ENCODE measurements around the gene FAM83F. TPM values are rescaled to one million over a fixed set of nuclear protein-coding genes. Genes with fewer than 3 reads are reported as not detected.

The FAM83F gene
- polyA plus RNA-seq, 1 donor (not counting 4 experiments of a cell fraction or from before 2014, with no cell fraction given): 22.8 TPM

- TF ChIP-seq CTCF (optimal IDR thresholded peaks at IDR 0.05 in 1 of 3, IDR thresholded peaks at IDR 0.05 in 1 of 3, conservative IDR thresholded peaks at IDR 0.05 in 1 of 3; ENCODE audit: extremely low read depth in 1 of 3, insufficient read depth in 2 of 3, low read length in 3 of 3) (no peak), EZH2 (IDR thresholded peaks at IDR 0.05; ENCODE audit: low read length) (no peak)
- Histone ChIP-seq H4K20me1 (ENCODE audit: control insufficient read depth, extremely low read depth, insufficient read depth, low read length) (no peaks in the 10 kb centered on the region), H3K9ac (ENCODE audit: control insufficient read depth, extremely low read depth, insufficient read depth, low read length) (no peak overlapping the region), H3K27ac (ENCODE audit: control insufficient read depth, insufficient read depth, low read length) (no peak overlapping the region), H2AFZ (ENCODE audit: control insufficient read depth, low read length) (no peak overlapping the region), H3K9me3 (ENCODE audit: control insufficient read depth, low read depth, low read length) (no peaks in the 10 kb centered on the region), H3K27me3 (ENCODE audit: control insufficient read depth, extremely low read depth, insufficient read depth, low read length) (no peaks in the 10 kb centered on the region), H3K4me2 (ENCODE audit: control insufficient read depth, extremely low read depth, insufficient read depth, low read depth, low read length) (no peak overlapping the region), H3K4me1 (ENCODE audit: control insufficient read depth, extremely low read depth, insufficient read depth, low read length) (no peaks in the 10 kb centered on the region), H3K79me2 (ENCODE audit: control insufficient read depth, insufficient read depth, low read length) (peaks cover 9% of the 10 kb centered on the region), H3K4me3 (ENCODE audit: control insufficient read depth in 2 of 3, extremely low read depth in 1 of 3, insufficient read depth in 2 of 3, low read depth in 1 of 3, low read length in 3 of 3) (no peak overlapping the region), H3K36me3 (ENCODE audit: control insufficient read depth in 2 of 2, extremely low read depth in 1 of 2, insufficient read depth in 2 of 2, low read length in 2 of 2) (peaks cover 20 to 39% of the 10 kb centered on the region in 2 experiments), H3K9me1 (ENCODE audit: control insufficient read depth, extremely low read depth, insufficient read depth, low read length) (no peaks in the 10 kb centered on the region)
- DNase-seq (ENCODE audit: low read depth, low spot score) (no peak), FAIRE-seq (no peak)
- dilution Hi-C loops (cut with MboI; ENCODE audit: extremely low pct_ligation_motif_present, low sequenced_read_pairs): no loop called here
Measured at GRCh38 chr22:40030758-40031095, 36.0 kb downstream of the FAM83F start.

- dilution Hi-C loops (cut with MboI; ENCODE audit: extremely low pct_ligation_motif_present, low sequenced_read_pairs): no loop called here
- DNase-seq (ENCODE audit: low read depth, low spot score) (no peak), FAIRE-seq (no peak)
- no peak overlapping the region for H3K4me2 ChIP-seq (ENCODE audit: control insufficient read depth, extremely low read depth, insufficient read depth, low read depth, low read length)
- H3K9me3 ChIP-seq (ENCODE audit: control insufficient read depth, low read depth, low read length): no peaks in the 10 kb centered on the region
- peaks cover 4% of the 10 kb centered on the region for H3K79me2 ChIP-seq (ENCODE audit: control insufficient read depth, insufficient read depth, low read length)
- no peak overlapping the region for H3K9ac ChIP-seq (ENCODE audit: control insufficient read depth, extremely low read depth, insufficient read depth, low read length)
- H3K27ac ChIP-seq (ENCODE audit: control insufficient read depth, insufficient read depth, low read length): no peak overlapping the region
- no peaks in the 10 kb centered on the region for H3K27me3 ChIP-seq (ENCODE audit: control insufficient read depth, extremely low read depth, insufficient read depth, low read length)
- no peak for TF ChIP-seq EZH2 (IDR thresholded peaks at IDR 0.05; ENCODE audit: low read length)
- no peak for TF ChIP-seq CTCF (optimal IDR thresholded peaks at IDR 0.05 in 1 of 3, IDR thresholded peaks at IDR 0.05 in 1 of 3, conservative IDR thresholded peaks at IDR 0.05 in 1 of 3; ENCODE audit: extremely low read depth in 1 of 3, insufficient read depth in 2 of 3, low read length in 3 of 3)
- H3K4me1 ChIP-seq (ENCODE audit: control insufficient read depth, extremely low read depth, insufficient read depth, low read length): no peaks in the 10 kb centered on the region
- H4K20me1 ChIP-seq (ENCODE audit: control insufficient read depth, extremely low read depth, insufficient read depth, low read length): peaks cover 3% of the 10 kb centered on the region
- no peak overlapping the region for H3K4me3 ChIP-seq (ENCODE audit: control insufficient read depth in 2 of 3, extremely low read depth in 1 of 3, insufficient read depth in 2 of 3, low read depth in 1 of 3, low read length in 3 of 3)
- H3K36me3 ChIP-seq (ENCODE audit: control insufficient read depth in 2 of 2, extremely low read depth in 1 of 2, insufficient read depth in 2 of 2, low read length in 2 of 2): peaks cover 16 to 36% of the 10 kb centered on the region in 2 experiments
- H3K9me1 ChIP-seq (ENCODE audit: control insufficient read depth, extremely low read depth, insufficient read depth, low read length): no peaks in the 10 kb centered on the region
- no peak overlapping the region for H2AFZ ChIP-seq (ENCODE audit: control insufficient read depth, low read length)
Measured at GRCh38 chr22:40031766-40032470, 37.2 kb downstream of the FAM83F start.
